H1 (cell line): ENCODE data around the gene POLDIP3. TPM values are rescaled to one million over a fixed set of nuclear protein-coding genes. Genes with fewer than 3 reads are reported as not detected.
"Not testable (repeated sequence)": the region's sequence is repeated elsewhere in the genome, so short reads cannot be mapped to it uniquely, and the experiment has no call there.

Source experiments
- CTCF ChIA-PET: fragments of 300-600 bp; sonication (Branson Sonifier 250); formaldehyde crosslinking; loops from one replicate; lab custom pipeline; 2021; ENCODE audit not compliant: partially characterized antibody; lab: Charles Lee
- POLR2A ChIA-PET: fragments of 300-600 bp; sonication (Branson Sonifier 250); formaldehyde crosslinking; loops from one replicate; lab custom pipeline; 2021; ENCODE audit warnings: inconsistent platforms; ENCODE audit not compliant: partially characterized antibody; lab: Charles Lee
- DNase-seq, 2 experiments: peaks; one replicate each; pipeline versions ENCODE4 v3.0.0 to v3.0.0-alpha.2; 2010 to 2022; ENCODE audit warnings: low spot score in 2 of 2, low read depth in 1 of 2, mixed read lengths in 1 of 2
- FAIRE-seq: peaks from 2 replicates; lab custom pipeline; 2011; peaks lifted over from hg19 to GRCh38; lab: Jason Lieb, UNC
- H2AFZ ChIP-seq: 2 replicates; pipeline ENCODE4 v1.8.1; 2012; ENCODE audit warnings: low read length, inconsistent platforms
- H2AK5ac ChIP-seq: 2 replicates; pipeline ENCODE4 v1.6.1; 2013; ENCODE audit warnings: low read depth, low read length
- H2BK120ac ChIP-seq: replicated peaks from 2 replicates; pipeline ENCODE3; 2013; ENCODE audit warnings: low read depth, low read length, inconsistent platforms
- H2BK12ac ChIP-seq: 2 replicates; pipeline ENCODE4 v1.6.1; 2013; ENCODE audit warnings: low read depth, low read length
- H2BK15ac ChIP-seq: 2 replicates; pipeline ENCODE4 v1.6.1; 2013; ENCODE audit warnings: low read length
- H2BK20ac ChIP-seq: 2 replicates; pipeline ENCODE4 v1.6.1; 2013; ENCODE audit warnings: low read length
- H2BK5ac ChIP-seq: 2 replicates; pipeline ENCODE4 v1.6.1; 2013; ENCODE audit warnings: low read depth, low read length
- H3K14ac ChIP-seq: 2 replicates; pipeline ENCODE4 v1.6.1; 2013; ENCODE audit warnings: inconsistent platforms; ENCODE audit not compliant: insufficient read length
- H3K18ac ChIP-seq: 2 replicates; pipeline ENCODE4 v1.6.1; 2013; ENCODE audit warnings: low read length; ENCODE audit errors: extremely low read depth
- H3K23ac ChIP-seq: 2 replicates; pipeline ENCODE4 v1.6.1; 2013; ENCODE audit warnings: inconsistent platforms; ENCODE audit not compliant: insufficient read length
- H3K23me2 ChIP-seq: 2 replicates; pipeline ENCODE4 v1.6.1; 2013; ENCODE audit warnings: low read depth, low read length
- H3K27ac ChIP-seq: 2 replicates; pipeline ENCODE4 v1.6.1; 2011; ENCODE audit warnings: low read depth, low read length, inconsistent platforms
- H3K27me3 ChIP-seq, 4 experiments: replicated peaks in 1 of 4; 1 replicate in 1 of 4; 2 replicates in 3 of 4; pipeline versions ENCODE4 v1.6.1 to v1.8.1; 2011 to 2013; ENCODE audit warnings: low read length in 3 of 4, mild to moderate bottlenecking in 3 of 4, inconsistent platforms in 2 of 4, mixed read lengths in 2 of 4, moderate library complexity in 1 of 4; ENCODE audit not compliant: control insufficient read depth in 3 of 4, insufficient read depth in 3 of 4; ENCODE audit errors: extremely low read depth in 1 of 4
- H3K36me3 ChIP-seq, 4 experiments: 2 replicates each; pipeline versions ENCODE4 v1.6.1 to v1.8.1; 2011 to 2013; ENCODE audit warnings: mild to moderate bottlenecking in 4 of 4, low read length in 3 of 4, moderate library complexity in 2 of 4, control low read depth in 1 of 4, inconsistent platforms in 1 of 4; ENCODE audit not compliant: insufficient read depth in 4 of 4, control insufficient read depth in 2 of 4
- H3K4ac ChIP-seq: replicated peaks from 2 replicates; pipeline ENCODE3; 2013; ENCODE audit warnings: low read length, low read depth, mixed read lengths, inconsistent platforms; ENCODE audit not compliant: insufficient read length
- H3K4me1 ChIP-seq, 4 experiments: replicated peaks in 1 of 4; 1 replicate in 1 of 4; 2 replicates in 3 of 4; pipeline versions ENCODE4 v1.6.1 to v1.8.1; 2011 to 2013; ENCODE audit warnings: low read length in 3 of 4, inconsistent platforms in 2 of 4, mixed read lengths in 1 of 4; ENCODE audit not compliant: insufficient read depth in 4 of 4, control insufficient read depth in 3 of 4
- H3K4me2 ChIP-seq, 2 experiments: 2 replicates each; pipeline versions ENCODE4 v1.6.1 to v1.8.1; 2011 to 2013; ENCODE audit warnings: low read depth in 2 of 2, low read length in 2 of 2, control low read depth in 1 of 2, inconsistent platforms in 1 of 2, mild to moderate bottlenecking in 1 of 2; ENCODE audit not compliant: insufficient read depth in 1 of 2
- H3K4me3 ChIP-seq, 4 experiments: fragments of 200-600, 300-600 bp in 1 of 4; sonication (generic), shearing (Covaris generic), sonication (Bioruptor Twin) in 1 of 4; 2 replicates each; pipeline versions ENCODE4 v1.5.1 to v1.8.1; 2011 to 2016; ENCODE audit warnings: low read length in 4 of 4, low read depth in 3 of 4, control low read depth in 2 of 4, inconsistent platforms in 2 of 4, mild to moderate bottlenecking in 2 of 4, mixed read lengths in 1 of 4, moderate library complexity in 1 of 4; ENCODE audit not compliant: insufficient read depth in 2 of 4; ENCODE audit errors: extremely low read depth in 1 of 4
- H3K56ac ChIP-seq: replicated peaks from 2 replicates; pipeline ENCODE3; 2013; ENCODE audit warnings: low read depth, mild to moderate bottlenecking, mixed read lengths, low read length, inconsistent platforms; ENCODE audit not compliant: insufficient read length
- H3K79me1 ChIP-seq: 2 replicates; pipeline ENCODE4 v1.6.1; 2013; ENCODE audit warnings: low read depth, low read length, control low read depth
- H3K79me2 ChIP-seq, 2 experiments: 2 replicates each; pipeline versions ENCODE4 v1.6.1 to v1.8.1; 2012 to 2013; ENCODE audit warnings: low read length in 2 of 2, mild to moderate bottlenecking in 2 of 2, inconsistent platforms in 1 of 2; ENCODE audit not compliant: insufficient read depth in 2 of 2, control insufficient read depth in 1 of 2
- H3K9ac ChIP-seq, 4 experiments: replicated peaks in 1 of 4; 1 replicate in 1 of 4; 2 replicates in 3 of 4; pipeline versions ENCODE4 v1.6.1 to v1.8.1; 2011 to 2013; ENCODE audit warnings: low read depth in 3 of 4, low read length in 3 of 4, control low read depth in 2 of 4, mild to moderate bottlenecking in 2 of 4, moderate library complexity in 2 of 4, inconsistent platforms in 1 of 4; ENCODE audit errors: extremely low read depth in 1 of 4
- H3K9me3 ChIP-seq, 2 experiments: 2 replicates each; pipeline versions ENCODE4 v1.6.1 to v1.8.1; 2012 to 2013; ENCODE audit warnings: mild to moderate bottlenecking in 2 of 2, moderate library complexity in 2 of 2, control low read depth in 1 of 2, inconsistent platforms in 1 of 2, low read depth in 1 of 2, low read length in 1 of 2, mixed read lengths in 1 of 2; ENCODE audit not compliant: insufficient read depth in 2 of 2
- H4K20me1 ChIP-seq, 2 experiments: replicated peaks in 1 of 2; 2 replicates each; pipeline versions ENCODE3 to v1.8.1; 2011 to 2013; ENCODE audit warnings: inconsistent platforms in 2 of 2, low read length in 2 of 2, mild to moderate bottlenecking in 1 of 2; ENCODE audit not compliant: insufficient read depth in 2 of 2, control insufficient read depth in 1 of 2
- H4K5ac ChIP-seq: 2 replicates; pipeline ENCODE4 v1.6.1; 2013; ENCODE audit warnings: low read length, low read depth, mixed read lengths, inconsistent platforms; ENCODE audit not compliant: insufficient read length
- H4K8ac ChIP-seq: 2 replicates; pipeline ENCODE4 v1.8.0; 2013; ENCODE audit warnings: mild to moderate bottlenecking, moderate library complexity, low read length, inconsistent platforms; ENCODE audit not compliant: insufficient read depth; ENCODE audit errors: extremely low read depth
- H4K91ac ChIP-seq: replicated peaks from 2 replicates; pipeline ENCODE3; 2013; ENCODE audit warnings: low read length, mixed read lengths, inconsistent platforms; ENCODE audit not compliant: insufficient read length
- WGBS, 2 experiments: shearing (Covaris generic) in 1 of 2; methylation state at CpG; one replicate each; pipeline versions ENCODE4 v1.1.6 to v1.1.7; 2013 to 2015; ENCODE audit warnings: low lambda C conversion rate in 2 of 2, mixed read lengths in 2 of 2, inconsistent platforms in 1 of 2, low coverage in 1 of 2, missing lambda C conversion rate in 1 of 2; ENCODE audit not compliant: insufficient replicate concordance in 2 of 2, insufficient coverage in 1 of 2, insufficient read length in 1 of 2; ENCODE audit errors: extremely low coverage in 1 of 2, missing lambda C conversion rate in 1 of 2; 5-methylcytosine and 5-hydroxymethylcytosine counted together
- polyA plus RNA-seq, 7 experiments: library from polyadenylated mRNA; depleted of rRNA in 3 of 7; stranded (reverse) in 5 of 7; unstranded in 2 of 7; fragments of >200 nt in 5 of 7; fragments of 200-250 nt in 2 of 7; gene quantifications; 1 replicate in 5 of 7; 2 replicates in 1 of 7; 4 replicates in 1 of 7; pipeline versions ENCODE4 v1.2.1 to v1.2.3, GENCODE V29; 2011 to 2013; ENCODE audit warnings: missing spikeins in 2 of 7, mixed read lengths in 2 of 7
- total RNA-seq: library from RNA; stranded (reverse); fragmentation: NEBNext Ultra II Directional; extraction: Animal tissue kit (Norgen Biotek cat#: 25700); gene quantifications from 2 replicates; pipeline ENCODE4 v1.2.1, GENCODE V29; 2021

POLDIP3 gene
- total and polyA plus RNA-seq, 2 of the 8 experiments (the other 6 are each of a cell fraction or from before 2014, with no cell fraction given): 43.5 to 84.6 TPM

- H3K4me3 ChIP-seq, H2AFZ ChIP-seq, H3K4me1 ChIP-seq, H3K36me3 ChIP-seq, H4K8ac ChIP-seq, FAIRE-seq, H2BK15ac ChIP-seq, H2AK5ac ChIP-seq, H3K79me2 ChIP-seq, H3K18ac ChIP-seq, H3K9me3 ChIP-seq, H2BK12ac ChIP-seq, H3K27ac ChIP-seq, H3K14ac ChIP-seq, H4K91ac ChIP-seq, H4K5ac ChIP-seq, H3K27me3 ChIP-seq, H3K4me2 ChIP-seq, H2BK5ac ChIP-seq, H2BK120ac ChIP-seq, H3K23ac ChIP-seq, H3K56ac ChIP-seq, H3K9ac ChIP-seq, H4K20me1 ChIP-seq, H3K79me1 ChIP-seq, H3K4ac ChIP-seq, H3K23me2 ChIP-seq, H2BK20ac ChIP-seq, DNase-seq: not testable (repeated sequence)
- CTCF ChIA-PET: interaction anchor here (0.7 to 3.0 kb wide), 6 partner anchors 10 to 330 kb away, joined by 3 to 12 read pairs (median 6); no protein-coding TSS in a partner anchor
- 82% methylated on average over 10 of the region's 14 CpGs; no CpG with 5 or more reads in 1 of the 2 experiments for WGBS, 2 experiments
- POLR2A ChIA-PET: interaction anchor here (0.6 kb wide), 1 partner anchor 112 kb away, joined by 3 read pairs; no protein-coding TSS in a partner anchor
Measured at GRCh38 chr22:42537199-42537831, 77.4 kb downstream of the POLDIP3 start.
